Mesodermal cell (in vitro differentiated cells): ENCODE measurements around the gene RRAS2.

Experiments
- H3K27ac ChIP-seq: 2 replicates; pipeline ENCODE4 v1.7.0; 2013; ENCODE audit warnings: mild to moderate bottlenecking, low read depth, low read length, moderate library complexity; ENCODE audit not compliant: severe bottlenecking
- H3K36me3 ChIP-seq: 2 replicates; pipeline ENCODE4 v1.7.1; 2013; ENCODE audit warnings: mild to moderate bottlenecking, low read length, moderate library complexity; ENCODE audit not compliant: control insufficient read depth, insufficient read depth
- H3K4me1 ChIP-seq: one replicate; pipeline ENCODE4 v1.7.1; 2013; ENCODE audit warnings: mild to moderate bottlenecking, low read length; ENCODE audit not compliant: insufficient read depth, control insufficient read depth, poor library complexity, severe bottlenecking
- H3K4me3 ChIP-seq: 2 replicates; pipeline ENCODE4 v1.7.0; 2013; ENCODE audit warnings: low read length, control low read depth, mild to moderate bottlenecking; ENCODE audit not compliant: insufficient read depth, poor library complexity, severe bottlenecking; ENCODE audit errors: extremely low read depth
- H3K9me3 ChIP-seq: 2 replicates; pipeline ENCODE4 v1.7.1; 2013; ENCODE audit warnings: mild to moderate bottlenecking, low read length, moderate library complexity; ENCODE audit not compliant: control insufficient read depth
- WGBS, 2 experiments: methylation state at CpG; one replicate each; pipeline ENCODE4 v1.1.5; 2013; ENCODE audit warnings: missing lambda C conversion rate in 2 of 2; ENCODE audit not compliant: insufficient coverage in 2 of 2; 5-methylcytosine and 5-hydroxymethylcytosine counted together

Gene RRAS2

DNA sequence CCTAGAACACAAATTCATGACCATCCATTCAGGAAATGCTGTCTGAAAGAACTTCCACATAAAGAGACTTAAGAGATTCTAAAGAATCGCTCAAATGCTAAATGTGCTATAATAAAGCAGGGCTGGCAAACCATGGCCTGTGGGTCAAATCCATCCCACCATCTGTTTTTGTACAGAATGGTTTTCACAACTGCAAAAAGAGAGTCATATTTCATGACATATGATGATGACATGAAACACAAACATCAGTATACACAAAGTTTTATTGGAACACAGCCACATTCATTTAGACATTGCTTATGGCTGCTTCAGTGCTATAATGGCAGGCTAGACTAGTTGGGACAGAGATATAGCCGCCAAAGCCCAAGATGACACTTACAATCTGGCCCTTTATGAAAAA is 85.1 kb downstream of the RRAS2 start:
- WGBS, 2 experiments = 100% methylated on average over 1 of the region's 2 CpGs
- Histone ChIP-seq H3K36me3 (peaks cover 50% of the 10 kb centered on the region), H3K4me3 (no peak overlapping the region)

GRCh38 chr11:14270690-14271542 is 88.1 kb downstream of the RRAS2 start:
- H3K27ac ChIP-seq = no peak overlapping the region
- H3K4me3 ChIP-seq = no peak overlapping the region
- 81 to 100% methylated on average over 3 to 6 of the region's 6 CpGs for WGBS, 2 experiments
- peaks cover 53% of the 10 kb centered on the region for H3K36me3 ChIP-seq
- no peaks in the 10 kb centered on the region for H3K9me3 ChIP-seq
- H3K4me1 ChIP-seq = no peaks in the 10 kb centered on the region

More for the DNA sequence above, 85.1 kb downstream of the RRAS2 start:
- Histone ChIP-seq H3K4me1 (no peaks in the 10 kb centered on the region), H3K27ac (no peak overlapping the region), H3K9me3 (no peaks in the 10 kb centered on the region)

- H3K4me3 ChIP-seq = no peak overlapping the region
- no peaks in the 10 kb centered on the region for H3K4me1 ChIP-seq
- no peaks in the 10 kb centered on the region for H3K9me3 ChIP-seq
- H3K27ac ChIP-seq = no peak overlapping the region
- H3K36me3 ChIP-seq = peaks cover 62% of the 10 kb centered on the region
- WGBS, 2 experiments = 83 to 94% methylated on average over 2 of the region's 5 CpGs
Measured at GRCh38 chr11:14269692-14270573, 89.0 kb downstream of the RRAS2 start.

- Histone ChIP-seq H3K36me3 (peaks cover 62% of the 10 kb centered on the region), H3K4me3 (no peak overlapping the region), H3K4me1 (no peaks in the 10 kb centered on the region), H3K27ac (no peak overlapping the region), H3K9me3 (no peaks in the 10 kb centered on the region)
- WGBS, 2 experiments = 92 to 100% methylated on average over 4 of the region's 6 CpGs
Measured at GRCh38 chr11:14267861-14268635, 90.9 kb downstream of the RRAS2 start.

- Histone ChIP-seq H3K36me3 (peaks cover 51% of the 10 kb centered on the region), H3K27ac (no peak overlapping the region), H3K9me3 (no peaks in the 10 kb centered on the region), H3K4me3 (no peak overlapping the region), H3K4me1 (no peaks in the 10 kb centered on the region)
- 100% methylated on average over 1 of the region's 1 CpG; no CpG with 5 or more reads in 1 of the 2 experiments for WGBS, 2 experiments
Measured at GRCh38 chr11:14266622-14267021, 92.4 kb downstream of the RRAS2 start.

DNA sequence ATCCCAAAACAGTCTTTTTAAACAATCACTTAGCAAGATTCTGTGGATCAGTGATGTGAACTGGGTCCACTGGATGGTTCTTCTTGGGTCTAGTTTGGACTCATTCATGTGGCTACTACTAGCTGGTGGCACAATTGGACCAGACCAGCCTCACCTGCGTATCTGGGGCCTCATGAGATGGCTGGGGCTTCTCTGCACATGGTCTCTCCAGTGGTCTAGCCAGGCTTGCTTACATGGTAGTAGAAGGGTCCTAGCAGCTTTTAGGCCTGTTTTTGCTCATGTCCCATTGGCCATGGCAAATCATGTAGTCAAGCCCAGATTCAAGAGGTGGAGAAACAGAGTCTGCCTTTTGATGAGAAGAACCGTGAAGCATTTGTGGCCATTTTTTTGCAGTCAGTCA is 94.0 kb downstream of the RRAS2 start:
- Histone ChIP-seq H3K27ac (no peak overlapping the region), H3K4me1 (no peaks in the 10 kb centered on the region), H3K36me3 (peaks cover 39% of the 10 kb centered on the region), H3K9me3 (no peaks in the 10 kb centered on the region), H3K4me3 (no peak overlapping the region)
- WGBS, 2 experiments = 100% methylated on average over 2 of the region's 2 CpGs

DNA sequence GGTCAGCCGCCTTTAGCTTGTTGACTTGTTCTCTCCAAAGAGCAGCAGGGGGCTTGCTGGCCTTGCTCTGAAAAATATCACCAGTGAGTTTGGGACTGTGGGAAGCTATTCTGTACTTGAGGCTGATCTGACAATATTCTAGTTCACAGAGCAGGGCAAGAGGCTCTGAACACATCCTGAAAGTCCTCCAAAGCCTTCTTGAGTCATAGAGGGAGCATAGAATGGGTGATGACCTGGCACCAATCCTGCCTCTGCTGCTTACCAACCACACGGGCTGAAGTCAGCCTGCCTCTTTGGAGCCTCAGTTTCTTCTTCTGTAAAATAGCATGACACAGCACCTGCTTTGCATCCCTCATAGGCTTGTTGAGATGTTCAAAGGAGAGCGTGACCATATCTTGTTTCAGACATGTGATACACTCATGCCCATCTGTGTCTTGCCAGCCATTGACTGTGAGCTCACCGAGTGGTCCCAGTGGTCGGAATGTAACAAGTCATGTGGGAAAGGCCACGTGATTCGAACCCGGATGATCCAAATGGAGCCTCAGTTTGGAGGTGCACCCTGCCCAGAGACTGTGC is 96.6 kb downstream of the RRAS2 start:
- H3K4me1 ChIP-seq = no peaks in the 10 kb centered on the region
- H3K9me3 ChIP-seq = no peaks in the 10 kb centered on the region
- 96 to 97% methylated on average over 8 of the region's 8 CpGs for WGBS, 2 experiments
- no peak overlapping the region for H3K4me3 ChIP-seq
- H3K36me3 ChIP-seq = peaks cover 30% of the 10 kb centered on the region
- H3K27ac ChIP-seq = no peak overlapping the region

- WGBS, 2 experiments = 100% methylated on average over 2 of the region's 4 CpGs; no CpG with 5 or more reads in 1 of the 2 experiments
- Histone ChIP-seq H3K4me1 (no peaks in the 10 kb centered on the region), H3K4me3 (no peak overlapping the region), H3K9me3 (no peaks in the 10 kb centered on the region), H3K36me3 (peaks cover 25% of the 10 kb centered on the region), H3K27ac (no peak overlapping the region)
Measured at GRCh38 chr11:14261066-14261465, 97.9 kb downstream of the RRAS2 start.

DNA sequence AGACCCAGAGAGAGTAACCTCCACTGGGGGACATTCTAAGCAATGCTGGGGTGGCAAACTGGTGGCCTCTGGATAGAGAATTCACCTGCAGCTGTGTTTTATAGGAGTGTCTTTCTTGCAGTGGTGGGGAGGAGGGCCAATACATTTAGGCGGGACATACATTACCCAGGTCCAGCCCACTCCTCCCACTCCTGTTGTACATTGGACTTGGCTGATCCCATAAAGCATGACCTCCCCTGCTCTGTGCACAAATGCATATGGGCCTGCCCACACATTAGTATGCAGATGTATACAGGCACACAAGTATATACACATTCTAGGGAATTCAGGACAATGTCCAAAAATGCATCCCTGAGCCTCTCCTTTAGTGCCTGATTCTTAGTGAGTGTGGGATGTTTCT is 99.1 kb downstream of the RRAS2 start:
- H3K4me1 ChIP-seq = no peaks in the 10 kb centered on the region
- peaks cover 13% of the 10 kb centered on the region for H3K36me3 ChIP-seq
- H3K9me3 ChIP-seq = no peaks in the 10 kb centered on the region
- no peak overlapping the region for H3K4me3 ChIP-seq
- 100% methylated on average over 1 of the region's 1 CpG; no CpG with 5 or more reads in 1 of the 2 experiments for WGBS, 2 experiments
- no peak overlapping the region for H3K27ac ChIP-seq

GRCh38 chr11:14259186-14259784 is 99.7 kb downstream of the RRAS2 start:
- Histone ChIP-seq H3K4me1 (no peaks in the 10 kb centered on the region), H3K4me3 (no peak overlapping the region), H3K36me3 (peaks cover 7% of the 10 kb centered on the region), H3K27ac (no peak overlapping the region), H3K9me3 (no peaks in the 10 kb centered on the region)
- 94 to 96% methylated on average over 33 to 36 of the region's 38 CpGs for whole genome bisulfite sequencing, 2 experiments
